NB4 (cell line): ENCODE results near the gene PCDH15.

ENCODE experiments used
- MAX ChIP-seq: IDR thresholded peaks from 2 replicates; pipeline ENCODE4 v1.6.1; 2011; ENCODE audit warnings: low read depth, low read length
- TF ChIP-seq, protein P1 (sequence below): IDR thresholded peaks from one replicate; pipeline ENCODE4 v1.5.1; 2012; ENCODE audit warnings: low read depth, low read length

DNA sequence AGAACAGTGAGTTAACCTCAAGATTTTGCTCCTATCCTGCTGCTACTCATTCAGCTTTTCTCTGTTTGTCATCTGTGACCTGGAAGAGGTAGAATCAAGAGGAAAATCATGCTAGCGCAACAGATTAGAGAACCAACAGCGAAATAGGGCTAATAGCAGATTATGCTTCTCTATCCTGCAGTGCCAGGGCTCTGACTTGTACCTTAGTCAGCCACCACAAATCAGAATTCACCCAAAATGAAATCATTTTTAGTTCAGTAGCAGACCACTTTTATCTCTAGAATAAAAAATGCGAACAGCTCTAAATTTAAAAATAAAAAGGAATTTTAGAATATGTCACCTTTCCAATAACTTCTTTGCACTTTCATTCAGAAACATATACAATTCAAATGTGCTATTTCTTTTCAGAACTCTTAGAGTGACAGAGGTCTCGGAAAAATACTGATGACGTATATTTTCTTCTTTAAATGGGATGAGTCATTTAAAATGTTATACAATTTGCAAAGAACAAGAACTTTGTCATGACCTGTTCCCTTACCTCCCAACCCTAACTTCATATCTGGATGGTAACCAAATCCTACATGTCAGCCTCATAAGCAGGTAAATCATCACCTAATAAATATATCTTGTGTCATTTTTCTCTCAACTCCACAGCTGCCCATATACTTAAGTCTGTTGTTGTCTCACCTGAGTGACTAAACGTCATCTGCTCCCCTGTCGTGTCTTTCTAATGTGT lies 896.4 kb downstream of the PCDH15 start:
- TF ChIP-seq MAX, result no peak
- TF ChIP-seq, protein P1, sequence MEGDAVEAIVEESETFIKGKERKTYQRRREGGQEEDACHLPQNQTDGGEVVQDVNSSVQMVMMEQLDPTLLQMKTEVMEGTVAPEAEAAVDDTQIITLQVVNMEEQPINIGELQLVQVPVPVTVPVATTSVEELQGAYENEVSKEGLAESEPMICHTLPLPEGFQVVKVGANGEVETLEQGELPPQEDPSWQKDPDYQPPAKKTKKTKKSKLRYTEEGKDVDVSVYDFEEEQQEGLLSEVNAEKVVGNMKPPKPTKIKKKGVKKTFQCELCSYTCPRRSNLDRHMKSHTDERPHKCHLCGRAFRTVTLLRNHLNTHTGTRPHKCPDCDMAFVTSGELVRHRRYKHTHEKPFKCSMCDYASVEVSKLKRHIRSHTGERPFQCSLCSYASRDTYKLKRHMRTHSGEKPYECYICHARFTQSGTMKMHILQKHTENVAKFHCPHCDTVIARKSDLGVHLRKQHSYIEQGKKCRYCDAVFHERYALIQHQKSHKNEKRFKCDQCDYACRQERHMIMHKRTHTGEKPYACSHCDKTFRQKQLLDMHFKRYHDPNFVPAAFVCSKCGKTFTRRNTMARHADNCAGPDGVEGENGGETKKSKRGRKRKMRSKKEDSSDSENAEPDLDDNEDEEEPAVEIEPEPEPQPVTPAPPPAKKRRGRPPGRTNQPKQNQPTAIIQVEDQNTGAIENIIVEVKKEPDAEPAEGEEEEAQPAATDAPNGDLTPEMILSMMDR, result no peak
